DMS153 (cell line): Measurements from ENCODE around the gene SMO.
"Not testable (repeated sequence)": the region's sequence is repeated elsewhere in the genome, so short reads cannot be mapped to it uniquely, and the experiment has no call there.

Source experiments
- DNase-seq: peaks from one replicate; lab custom pipeline; 2025; lab: John Stamatoyannopoulos, UW

Gene SMO

DNA sequence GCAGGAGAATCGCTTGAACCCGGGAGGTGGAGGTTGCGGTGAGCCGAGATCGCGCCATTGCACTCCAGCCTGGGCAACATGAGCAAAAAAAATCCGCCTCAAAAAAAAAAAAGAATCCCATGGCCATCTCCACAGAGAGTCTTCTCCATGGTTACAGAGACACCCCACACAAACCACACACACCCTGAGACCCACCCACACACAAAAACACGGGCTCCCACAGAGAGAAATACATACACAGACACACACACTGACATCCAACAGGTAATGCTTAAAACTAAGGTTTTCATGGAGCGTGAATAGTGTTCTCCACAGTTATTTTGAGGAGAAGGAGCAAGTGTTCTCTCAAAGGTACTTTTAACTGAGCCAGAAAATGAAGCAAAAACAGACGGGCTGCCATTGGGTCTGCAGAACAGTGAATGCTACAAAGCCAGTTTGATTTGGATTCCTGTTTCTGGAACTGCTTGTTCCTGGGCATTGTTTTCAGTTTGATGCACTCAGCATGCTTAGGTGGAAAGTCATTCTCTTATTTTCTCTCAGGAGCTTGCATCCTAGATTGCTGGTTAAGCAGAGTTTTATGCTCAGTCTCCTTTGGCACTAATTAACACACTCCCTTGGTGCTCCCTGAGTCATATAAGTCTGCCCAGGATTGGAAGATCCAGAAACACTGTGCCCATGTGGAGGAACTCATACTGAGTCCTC, 51.8 kb downstream of the SMO start:
- no peak for DNase-seq

DNA sequence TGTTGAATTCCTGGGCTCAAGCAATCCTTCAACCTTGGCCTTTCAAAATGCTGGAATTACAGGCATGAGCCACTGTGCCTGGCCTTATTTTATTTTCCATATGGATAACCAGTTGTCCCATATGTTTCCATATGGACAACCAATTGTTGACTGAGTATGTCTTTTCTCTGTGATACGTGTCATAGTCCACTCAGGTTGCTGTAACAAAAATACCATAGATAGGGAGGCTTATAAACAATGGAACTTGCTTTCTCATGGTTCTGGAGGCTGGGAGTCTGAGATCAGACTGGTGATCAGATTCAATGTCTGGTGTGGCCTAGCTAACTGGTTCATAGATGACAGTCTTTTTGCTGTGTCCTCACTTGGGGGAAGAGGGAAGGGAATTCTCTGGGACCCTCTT, 55.8 kb downstream of the SMO start:
- no peak for DNase-seq

DNA sequence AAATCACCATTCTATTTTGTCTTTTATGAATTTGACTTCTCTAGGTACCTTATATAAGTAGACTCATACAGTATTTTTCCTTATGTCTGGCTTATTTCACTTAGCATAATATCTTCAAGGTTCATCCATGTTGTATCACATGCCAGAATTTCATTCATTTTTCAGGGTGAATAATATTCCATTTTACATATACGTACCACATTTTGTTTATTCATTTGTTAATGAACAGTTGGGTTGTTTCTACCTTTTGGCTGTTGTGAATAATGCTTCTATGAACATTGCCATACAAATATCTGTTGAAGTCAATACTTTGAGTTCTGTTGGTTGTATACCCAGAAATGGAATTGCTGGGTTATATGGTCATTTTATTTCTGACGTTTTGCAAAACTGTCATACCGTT, 57.1 kb downstream of the SMO start:
- DNase-seq: no peak

- DNase-seq: no peak
Observed at GRCh38 chr7:129247087-129247486, 58.7 kb downstream of the SMO start.

DNA sequence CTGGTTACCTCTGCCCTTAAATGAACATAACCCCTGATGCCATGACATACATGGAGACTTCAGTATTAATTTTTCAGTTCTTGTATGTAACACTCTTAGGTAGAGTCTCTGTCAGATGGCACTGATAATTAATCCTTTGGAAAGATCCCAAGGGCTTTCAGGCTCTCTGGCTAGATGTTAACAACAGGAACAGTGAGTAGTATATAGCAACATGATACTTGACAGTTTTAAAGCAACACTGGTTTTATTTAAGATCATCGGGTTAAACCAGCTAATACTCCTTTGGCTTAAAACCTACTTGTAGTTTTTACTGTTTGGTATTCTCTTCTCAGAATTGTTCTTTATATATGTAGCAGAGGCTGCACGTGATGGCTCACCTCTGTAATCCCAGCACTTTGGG, 63.7 kb downstream of the SMO start:
- DNase-seq: no peak

GRCh38 chr7:129252603-129253002, 64.2 kb downstream of the SMO start:
- DNase-seq: not testable (repeated sequence)

- no peak for DNase-seq
Observed at GRCh38 chr7:129255800-129256199, 67.4 kb downstream of the SMO start.

DNA sequence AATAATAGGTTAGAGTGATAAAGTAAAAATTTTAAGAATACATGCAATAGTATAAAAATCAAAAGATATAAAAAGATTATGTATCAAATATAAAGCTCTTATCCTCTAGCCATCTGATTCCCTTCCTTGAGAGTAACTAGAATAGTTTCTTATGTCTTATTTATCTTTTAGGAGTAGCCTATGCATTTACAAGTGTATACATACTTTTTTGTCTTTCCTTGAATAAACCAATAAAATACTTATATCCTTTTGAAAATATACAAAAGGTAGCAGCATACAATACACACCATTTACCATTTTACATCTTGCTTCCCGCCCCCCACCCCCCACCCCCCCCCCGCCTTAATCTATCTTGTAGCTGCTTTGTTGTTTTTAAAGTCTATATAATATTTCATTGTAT, 67.8 kb downstream of the SMO start:
- DNase-seq: no peak

- DNase-seq: no peak
Observed at GRCh38 chr7:129257168-129257567, 68.7 kb downstream of the SMO start.

DNA sequence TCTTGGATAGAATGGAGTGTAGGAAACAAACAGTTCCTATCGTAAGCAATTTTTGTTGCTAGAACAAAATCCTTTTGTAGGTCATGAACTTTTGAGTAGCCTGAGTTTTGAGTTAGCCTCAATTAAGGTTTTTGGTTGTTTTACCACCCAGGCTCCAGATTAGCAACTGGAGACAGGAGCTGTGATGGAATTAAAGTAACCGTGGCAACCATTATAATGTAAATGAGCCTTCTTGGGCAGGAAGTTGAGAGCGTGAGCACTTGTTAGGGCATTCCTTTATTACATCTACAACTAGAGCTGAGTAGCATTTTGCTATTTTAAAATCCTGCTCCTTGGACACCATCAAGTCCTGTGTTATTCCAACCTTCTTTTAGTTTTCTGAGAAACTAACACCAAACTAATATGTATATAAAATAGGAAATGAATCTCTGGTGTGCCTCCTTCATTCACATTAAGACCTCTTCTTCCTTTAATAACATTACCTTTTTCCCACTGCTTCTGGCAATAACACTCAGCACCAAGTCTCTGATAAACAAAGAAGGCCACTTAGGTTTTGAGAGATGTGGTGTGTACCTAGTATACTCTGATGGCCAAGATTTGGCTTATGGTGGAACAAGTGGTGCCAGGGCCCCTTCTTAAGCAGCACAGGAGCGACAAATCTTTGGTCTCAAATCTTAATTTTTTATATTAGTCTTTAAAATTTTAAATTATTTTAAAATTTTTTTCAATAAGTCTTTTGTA, 70.4 kb downstream of the SMO start:
- peak; percentile 5 for DNase-seq

- no peak for DNase-seq
Observed at GRCh38 chr7:129262324-129262723, 73.9 kb downstream of the SMO start.
